ENCODE data around the gene GDPD5.

The GDPD5 gene

DNA sequence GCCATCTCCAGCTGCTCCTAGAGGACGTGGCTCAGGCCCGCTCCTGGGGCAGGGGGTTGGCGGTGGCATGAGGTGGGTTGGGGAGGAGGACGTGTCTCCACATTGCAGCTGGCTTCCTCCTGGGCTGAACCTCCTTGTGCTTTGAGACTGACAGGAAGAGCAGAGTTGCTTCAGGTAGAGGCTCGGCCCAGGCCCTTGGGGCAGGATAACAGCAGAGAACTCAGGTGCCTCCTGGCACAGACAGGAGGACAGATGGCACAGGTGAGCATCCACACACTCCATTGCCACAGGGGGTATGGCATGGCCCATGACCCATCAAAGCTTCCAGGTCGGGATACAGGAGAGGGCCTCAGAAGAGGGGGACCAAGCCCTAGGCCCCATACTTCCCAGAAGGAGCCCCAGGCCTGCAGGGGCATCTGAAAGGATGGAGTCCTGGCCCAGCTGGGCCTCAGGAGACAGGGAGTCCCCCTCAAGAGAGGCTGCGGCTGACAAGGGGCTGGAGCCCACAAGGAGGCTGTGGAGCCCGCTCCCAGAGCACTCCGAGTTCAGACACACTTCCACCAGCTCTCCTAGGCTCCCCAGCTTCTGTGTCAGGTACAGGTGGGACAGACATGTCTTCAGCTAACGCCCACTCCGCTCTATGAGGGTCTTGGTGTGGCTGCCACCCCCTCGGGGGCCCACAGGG, 90.7 kb downstream of the GDPD5 start:
- no peak overlapping the region for H3K9ac ChIP-seq (ENCODE audit: low read length)
- H3K27me3 ChIP-seq (replicated peaks; ENCODE audit: control insufficient read depth, insufficient read depth, low read length), result peaks cover 17% of the 10 kb centered on the region
- no peaks in the 10 kb centered on the region for H3K9me3 ChIP-seq (ENCODE audit: control insufficient read depth, low read length)
- no peak overlapping the region for H3K4me3 ChIP-seq (ENCODE audit: low read length)
- peaks cover 5% of the 10 kb centered on the region for H3K4me1 ChIP-seq (ENCODE audit: control insufficient read depth, insufficient read depth, low read length)
- DNase-seq (ENCODE audit: low read depth), result no peak
- no peaks in the 10 kb centered on the region for H3K36me3 ChIP-seq (ENCODE audit: control insufficient read depth, insufficient read depth, low read length, severe bottlenecking)

DNA sequence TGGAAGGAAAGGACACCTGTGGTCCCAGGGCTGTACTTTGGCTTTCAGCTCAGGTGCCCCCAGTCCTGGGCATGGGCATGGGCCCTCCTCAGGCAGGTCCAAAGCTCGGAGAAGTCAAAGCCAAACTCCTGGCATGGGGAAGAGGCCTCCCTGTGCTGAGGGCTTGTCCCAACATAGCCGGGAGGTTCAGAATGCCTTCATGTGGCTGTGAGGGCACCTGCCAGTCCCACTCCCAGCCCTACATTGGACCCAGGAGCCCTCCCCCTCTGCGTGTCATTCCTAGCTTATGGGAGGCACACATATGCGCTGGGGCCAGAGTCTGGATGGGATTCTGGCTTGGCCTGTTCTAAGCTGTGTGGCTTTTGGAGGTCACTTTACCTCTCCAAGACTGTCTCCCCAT, 91.7 kb downstream of the GDPD5 start:
- DNase-seq (ENCODE audit: low read depth), result no peak
- Histone ChIP-seq H3K4me3 (ENCODE audit: low read length) (no peak overlapping the region), H3K36me3 (ENCODE audit: control insufficient read depth, insufficient read depth, low read length, severe bottlenecking) (no peaks in the 10 kb centered on the region), H3K4me1 (ENCODE audit: control insufficient read depth, insufficient read depth, low read length) (peaks cover 5% of the 10 kb centered on the region), H3K9me3 (ENCODE audit: control insufficient read depth, low read length) (peaks cover 7% of the 10 kb centered on the region), H3K9ac (ENCODE audit: low read length) (no peak overlapping the region), H3K27me3 (replicated peaks; ENCODE audit: control insufficient read depth, insufficient read depth, low read length) (peaks cover 17% of the 10 kb centered on the region)

DNA sequence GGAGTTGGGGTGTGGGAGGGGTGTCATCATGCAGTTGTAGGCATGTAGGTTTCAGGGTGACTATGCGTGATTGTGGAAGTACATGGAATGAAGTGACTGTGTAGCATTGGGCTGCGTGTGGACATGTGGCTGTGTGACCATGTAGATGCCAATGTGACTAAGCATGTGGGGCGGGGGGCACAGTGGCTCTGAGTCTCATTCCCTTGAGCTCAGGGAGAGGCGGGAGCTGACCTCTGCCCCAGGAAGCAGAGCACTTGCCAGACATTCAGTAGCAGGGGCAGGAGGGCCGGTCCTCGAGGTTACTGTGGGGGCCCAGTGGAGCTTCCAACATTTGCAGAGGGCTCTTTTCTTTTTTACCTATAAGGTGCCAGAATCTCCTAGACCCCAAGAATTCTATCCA, 92.3 kb downstream of the GDPD5 start:
- peaks cover 17% of the 10 kb centered on the region for H3K27me3 ChIP-seq (replicated peaks; ENCODE audit: control insufficient read depth, insufficient read depth, low read length)
- H3K4me1 ChIP-seq (ENCODE audit: control insufficient read depth, insufficient read depth, low read length), result peaks cover 8% of the 10 kb centered on the region
- H3K9me3 ChIP-seq (ENCODE audit: control insufficient read depth, low read length), result peaks cover 7% of the 10 kb centered on the region
- no peak overlapping the region for H3K4me3 ChIP-seq (ENCODE audit: low read length)
- no peak overlapping the region for H3K9ac ChIP-seq (ENCODE audit: low read length)
- DNase-seq (ENCODE audit: low read depth), result no peak
- no peaks in the 10 kb centered on the region for H3K36me3 ChIP-seq (ENCODE audit: control insufficient read depth, insufficient read depth, low read length, severe bottlenecking)

DNA sequence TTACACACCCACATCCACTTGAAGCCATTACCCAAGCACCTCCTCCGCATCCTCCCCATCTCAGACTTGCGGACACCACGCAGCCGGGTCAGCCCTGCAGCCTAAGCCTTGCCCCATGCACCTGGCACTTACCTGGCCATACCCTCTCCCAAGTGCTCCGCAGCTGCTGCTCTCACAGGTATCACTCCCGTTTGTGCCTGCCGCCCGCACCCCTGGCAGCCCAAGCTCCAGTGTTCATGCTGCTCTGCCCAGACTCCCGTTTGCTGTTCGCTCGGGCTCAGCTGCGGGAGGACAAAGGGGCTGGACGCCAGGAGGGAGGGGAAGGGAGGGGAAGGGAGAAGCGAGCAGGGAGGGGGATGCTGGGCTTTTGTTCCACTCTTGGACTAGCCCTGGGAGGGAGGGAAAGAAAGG, 92.8 kb downstream of the GDPD5 start, which contains the start of gene KLHL35:
KLHL35 (minus strand) TSS at position 293 of the 411 bp plus-strand sequence. CDS start 2,574 bp downstream, outside the sequence.
- no peak within 1 kb of the TSS for H3K9ac ChIP-seq (ENCODE audit: low read length)
- peaks cover 7% of the 10 kb centered on the region for H3K9me3 ChIP-seq (ENCODE audit: control insufficient read depth, low read length)
- DNase-seq (ENCODE audit: low read depth), result no peak
- peaks cover 17% of the 10 kb centered on the region for H3K27me3 ChIP-seq (replicated peaks; ENCODE audit: control insufficient read depth, insufficient read depth, low read length)
- no peak within 1 kb of the TSS for H3K4me3 ChIP-seq (ENCODE audit: low read length)
- H3K4me1 ChIP-seq (ENCODE audit: control insufficient read depth, insufficient read depth, low read length), result peaks cover 8% of the 10 kb centered on the region
- no peaks in the 10 kb centered on the region for H3K36me3 ChIP-seq (ENCODE audit: control insufficient read depth, insufficient read depth, low read length, severe bottlenecking)

DNA sequence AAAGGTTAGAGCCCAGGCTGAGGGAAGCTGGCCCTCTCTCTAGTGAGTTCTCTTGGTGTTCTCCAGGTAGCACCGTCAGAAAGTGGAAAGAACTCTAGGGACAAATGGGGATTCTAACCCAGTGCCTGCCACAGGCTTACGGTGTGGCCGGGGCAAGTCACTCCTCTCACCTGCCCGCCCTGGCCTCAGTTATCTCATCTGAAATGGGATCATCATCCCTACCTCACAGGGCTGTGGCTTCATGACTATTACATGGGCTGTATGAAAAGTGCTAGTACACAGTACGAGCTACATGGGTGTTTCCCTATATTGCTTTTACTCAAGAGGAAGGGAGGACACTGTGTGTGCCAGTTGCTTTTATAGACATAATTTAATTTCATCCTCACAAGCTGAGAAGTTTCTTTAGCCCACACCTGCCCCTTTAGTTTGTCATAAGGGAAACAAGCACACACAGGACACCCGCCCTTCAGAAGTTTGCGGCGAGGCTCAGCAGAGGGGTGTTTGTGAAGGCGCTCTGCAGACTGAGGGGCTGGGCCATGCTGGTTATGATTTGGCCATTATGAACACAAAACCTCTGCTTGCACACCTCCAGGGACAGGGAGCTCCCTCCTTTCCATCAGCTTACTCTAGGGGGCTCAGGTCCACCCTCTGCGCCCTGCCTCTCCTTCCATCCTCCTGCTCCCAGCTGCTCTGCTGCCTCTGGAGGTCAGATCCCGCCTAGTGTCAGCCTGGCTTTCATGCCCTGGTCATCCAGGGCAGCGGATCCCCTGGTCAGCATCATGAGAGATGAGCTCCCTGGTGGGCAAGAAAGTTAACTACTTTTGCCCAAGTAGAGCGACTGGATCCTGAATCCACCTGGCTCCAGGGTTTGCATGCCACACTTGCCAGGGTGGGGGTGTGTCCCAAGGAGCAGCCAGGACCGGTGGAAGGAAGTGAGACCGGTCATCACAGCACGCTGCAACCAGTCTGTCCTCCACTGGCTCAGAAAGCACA, 93.9 kb downstream of the GDPD5 start:
- no peak for DNase-seq (ENCODE audit: low read depth)
- peaks cover 8% of the 10 kb centered on the region for H3K4me1 ChIP-seq (ENCODE audit: control insufficient read depth, insufficient read depth, low read length)
- no peaks in the 10 kb centered on the region for H3K36me3 ChIP-seq (ENCODE audit: control insufficient read depth, insufficient read depth, low read length, severe bottlenecking)
- peaks cover 17% of the 10 kb centered on the region for H3K27me3 ChIP-seq (replicated peaks; ENCODE audit: control insufficient read depth, insufficient read depth, low read length)
- H3K9ac ChIP-seq (ENCODE audit: low read length), result no peak overlapping the region
- H3K4me3 ChIP-seq (ENCODE audit: low read length), result no peak overlapping the region
- peaks cover 7% of the 10 kb centered on the region for H3K9me3 ChIP-seq (ENCODE audit: control insufficient read depth, low read length)

DNA sequence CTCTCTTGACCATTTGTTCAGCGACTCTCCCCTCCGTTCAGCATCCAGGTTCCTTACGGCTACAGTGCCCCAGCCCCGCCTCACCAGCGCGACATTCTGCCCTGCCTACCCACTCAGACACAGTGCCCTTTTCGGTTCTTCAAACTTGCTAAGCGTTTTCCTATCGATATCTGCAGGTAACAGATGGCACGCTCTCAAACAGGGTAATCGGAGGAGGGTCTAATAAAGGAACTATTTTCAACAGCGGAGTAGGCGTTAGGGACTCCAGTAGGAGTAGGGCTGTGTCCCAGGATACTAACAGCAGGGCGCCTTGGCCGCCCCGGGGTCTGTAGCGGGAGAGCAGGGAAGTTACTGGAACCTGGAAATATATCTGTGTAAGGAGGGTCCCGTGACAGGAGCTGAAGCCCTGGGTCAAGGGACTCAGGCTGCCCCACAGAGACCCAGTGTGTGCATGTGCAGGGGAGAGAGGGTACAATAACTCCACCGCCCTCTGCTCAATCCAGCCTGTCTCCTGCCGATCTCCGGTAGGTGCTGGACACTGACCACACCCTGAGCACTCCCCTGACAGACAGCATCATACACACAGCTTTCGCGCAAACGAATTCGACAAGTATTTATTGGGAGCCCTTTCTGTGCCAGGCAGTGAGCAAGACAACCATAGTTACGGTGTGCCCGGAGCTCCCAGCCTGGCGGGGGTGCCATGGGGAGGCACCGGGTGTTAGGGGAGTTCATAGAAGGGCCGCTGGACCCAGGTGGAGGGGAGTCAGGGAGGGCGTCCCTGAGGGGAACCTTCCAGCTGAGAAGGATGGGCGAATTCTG, 94.8 kb downstream of the GDPD5 start:
- Histone ChIP-seq H3K9ac (ENCODE audit: low read length) (peak overlapping the region; percentile 63), H3K36me3 (ENCODE audit: control insufficient read depth, insufficient read depth, low read length, severe bottlenecking) (no peaks in the 10 kb centered on the region), H3K4me3 (ENCODE audit: low read length) (peak overlapping the region; percentile 75), H3K4me1 (ENCODE audit: control insufficient read depth, insufficient read depth, low read length) (peaks cover 8% of the 10 kb centered on the region), H3K9me3 (ENCODE audit: control insufficient read depth, low read length) (peaks cover 7% of the 10 kb centered on the region), H3K27me3 (replicated peaks; ENCODE audit: control insufficient read depth, insufficient read depth, low read length) (peaks cover 17% of the 10 kb centered on the region)
- no peak for DNase-seq (ENCODE audit: low read depth)

DNA sequence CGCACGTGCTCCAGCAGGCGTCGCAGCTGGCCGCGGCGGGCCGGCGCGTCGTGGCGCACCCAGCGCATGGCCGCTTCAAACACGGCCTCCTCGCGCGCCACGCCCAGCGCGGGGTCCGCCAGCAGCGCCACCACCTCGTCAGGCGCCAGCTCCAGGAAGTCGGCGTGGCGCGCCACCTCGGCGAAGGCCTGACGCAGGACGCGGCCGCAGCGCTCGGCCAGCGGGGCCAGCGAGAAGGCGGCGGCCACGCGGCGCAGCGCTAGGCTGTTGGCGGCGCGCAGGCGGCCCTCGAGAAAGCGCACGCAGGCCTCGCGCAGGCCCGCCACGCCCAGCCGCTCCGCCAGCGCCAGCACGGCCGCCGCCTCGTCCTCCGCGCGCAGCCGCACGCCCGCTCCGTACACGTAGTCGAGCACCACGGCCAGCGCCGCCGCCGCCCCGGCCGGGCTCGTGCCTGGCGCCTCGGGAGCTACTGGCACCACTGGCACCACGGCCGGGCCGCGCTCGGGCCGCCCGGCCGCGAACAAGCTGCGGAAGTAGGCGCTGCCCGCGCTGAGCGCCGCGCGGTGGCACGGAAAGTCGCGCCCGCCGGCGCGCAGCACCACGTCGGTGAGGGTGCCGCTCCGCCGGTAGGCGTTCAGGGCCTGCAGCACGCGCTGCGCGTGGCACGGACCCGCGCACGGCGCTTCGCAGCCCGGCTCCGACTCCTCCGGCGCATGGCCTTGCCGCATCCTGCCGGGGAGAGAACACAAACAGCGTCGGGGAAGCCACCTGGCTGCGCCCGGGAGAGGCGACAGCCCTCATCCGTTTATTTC, 95.6 kb downstream of the GDPD5 start:
- Histone ChIP-seq H3K9me3 (ENCODE audit: control insufficient read depth, low read length) (peaks cover 7% of the 10 kb centered on the region), H3K4me1 (ENCODE audit: control insufficient read depth, insufficient read depth, low read length) (peaks cover 8% of the 10 kb centered on the region), H3K9ac (ENCODE audit: low read length) (peak overlapping the region; percentile 63), H3K4me3 (ENCODE audit: low read length) (peak overlapping the region; percentile 75), H3K27me3 (replicated peaks; ENCODE audit: control insufficient read depth, insufficient read depth, low read length) (peaks cover 17% of the 10 kb centered on the region), H3K36me3 (ENCODE audit: control insufficient read depth, insufficient read depth, low read length, severe bottlenecking) (no peaks in the 10 kb centered on the region)
- peak; percentile 87 for DNase-seq (ENCODE audit: low read depth)

DNA sequence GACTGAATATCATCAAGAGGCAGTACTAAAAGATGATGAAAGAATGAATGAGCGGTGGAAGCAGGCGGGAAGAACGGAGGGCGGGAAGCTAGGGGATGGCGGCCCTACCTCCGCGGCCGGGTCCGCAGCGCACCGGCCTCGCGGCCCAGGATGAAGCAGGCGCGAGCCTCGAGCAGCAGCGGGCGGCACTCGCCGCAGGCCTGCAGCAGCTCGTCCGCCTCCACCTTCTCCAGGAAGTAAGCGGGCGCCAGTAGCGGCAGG, 96.2 kb downstream of the GDPD5 start:
- peak overlapping the region; percentile 75 for H3K4me3 ChIP-seq (ENCODE audit: low read length)
- no peaks in the 10 kb centered on the region for H3K36me3 ChIP-seq (ENCODE audit: control insufficient read depth, insufficient read depth, low read length, severe bottlenecking)
- DNase-seq (ENCODE audit: low read depth), result no peak
- peaks cover 7% of the 10 kb centered on the region for H3K9me3 ChIP-seq (ENCODE audit: control insufficient read depth, low read length)
- peaks cover 8% of the 10 kb centered on the region for H3K4me1 ChIP-seq (ENCODE audit: control insufficient read depth, insufficient read depth, low read length)
- peak overlapping the region; percentile 63 for H3K9ac ChIP-seq (ENCODE audit: low read length)
- H3K27me3 ChIP-seq (replicated peaks; ENCODE audit: control insufficient read depth, insufficient read depth, low read length), result peaks cover 17% of the 10 kb centered on the region

DNA sequence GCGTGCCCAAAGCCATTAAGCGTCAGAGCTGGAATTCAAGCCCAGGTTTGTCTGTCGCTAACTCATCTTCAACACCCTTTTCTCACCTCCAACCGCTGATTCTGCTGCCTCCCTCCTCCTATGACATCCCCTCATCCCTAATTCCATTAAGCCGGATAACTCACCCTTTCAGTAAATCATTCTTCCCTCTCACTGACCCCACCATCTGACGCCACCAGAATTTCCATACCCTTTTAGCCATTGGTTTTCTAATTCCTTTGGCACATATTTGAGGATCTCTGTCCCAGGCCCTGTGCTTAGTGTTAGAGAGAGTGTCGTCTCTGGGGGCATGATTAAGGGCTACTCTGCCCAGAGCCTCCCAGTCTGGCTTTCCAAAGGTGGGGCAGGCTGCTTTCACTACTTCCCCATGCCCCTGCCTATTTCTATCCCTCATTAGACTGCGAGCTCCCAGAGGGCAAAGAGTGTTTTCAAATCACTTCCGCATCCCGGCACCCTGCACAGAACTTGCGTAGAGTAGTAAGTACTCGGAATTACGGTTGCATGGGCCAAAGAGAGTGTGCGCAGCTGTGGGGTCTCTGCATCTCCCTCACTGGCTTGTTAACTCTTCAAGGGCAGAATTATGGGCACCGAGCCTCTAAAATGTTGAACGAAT, 96.6 kb downstream of the GDPD5 start:
- peak overlapping the region; percentile 76 for H3K4me3 ChIP-seq (ENCODE audit: low read length)
- peaks cover 17% of the 10 kb centered on the region for H3K27me3 ChIP-seq (replicated peaks; ENCODE audit: control insufficient read depth, insufficient read depth, low read length)
- H3K36me3 ChIP-seq (ENCODE audit: control insufficient read depth, insufficient read depth, low read length, severe bottlenecking), result no peaks in the 10 kb centered on the region

DNA sequence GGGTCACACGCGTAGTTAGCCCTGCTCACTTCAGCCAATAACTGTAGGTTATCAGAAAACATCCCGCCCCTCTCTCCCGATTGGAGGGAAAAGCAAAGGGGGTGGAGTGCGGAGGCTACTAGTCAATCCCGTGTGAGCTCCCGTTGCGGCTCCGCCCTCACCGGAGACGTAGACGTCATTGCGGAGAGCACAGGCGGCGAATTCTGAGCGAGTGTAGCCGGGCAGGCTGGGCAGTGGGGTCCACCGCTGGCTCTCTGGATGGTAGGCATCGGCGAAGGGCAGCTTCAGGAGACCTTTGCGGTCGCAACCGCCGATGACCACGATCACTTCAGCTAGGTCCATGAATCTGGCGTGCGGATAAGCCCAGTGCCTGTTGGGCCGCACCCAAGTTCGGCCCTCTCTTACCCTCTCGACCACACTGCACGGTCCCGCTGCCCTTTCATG, 97.4 kb downstream of the GDPD5 start:
- Histone ChIP-seq H3K4me3 (ENCODE audit: low read length) (peak overlapping the region; percentile 76), H3K9ac (ENCODE audit: low read length) (peak overlapping the region; percentile 60), H3K27me3 (replicated peaks; ENCODE audit: control insufficient read depth, insufficient read depth, low read length) (peaks cover 17% of the 10 kb centered on the region), H3K36me3 (ENCODE audit: control insufficient read depth, insufficient read depth, low read length, severe bottlenecking) (peaks cover under 1% of the 10 kb centered on the region), H3K9me3 (ENCODE audit: control insufficient read depth, low read length) (peaks cover 7% of the 10 kb centered on the region), H3K4me1 (ENCODE audit: control insufficient read depth, insufficient read depth, low read length) (peaks cover 8% of the 10 kb centered on the region)
- peak; percentile 95 for DNase-seq (ENCODE audit: low read depth)

More for the DNA sequence above, 96.6 kb downstream of the GDPD5 start:
- H3K9ac ChIP-seq (ENCODE audit: low read length), result no peak overlapping the region
- no peak for DNase-seq (ENCODE audit: low read depth)
- H3K9me3 ChIP-seq (ENCODE audit: control insufficient read depth, low read length), result peaks cover 7% of the 10 kb centered on the region
- peaks cover 8% of the 10 kb centered on the region for H3K4me1 ChIP-seq (ENCODE audit: control insufficient read depth, insufficient read depth, low read length)

All from adipocyte (in vitro differentiated cells).